Osteoblast (primary cell): ENCODE data around the gene ALG14. TPM values are rescaled to one million over a fixed set of nuclear protein-coding genes. Genes with fewer than 3 reads are reported as not detected.

Experiments
- DNase-seq: peaks from one replicate; pipeline ENCODE4 v3.0.0; 2011; ENCODE audit warnings: low spot score, mixed read lengths; ENCODE audit not compliant: insufficient read length; ENCODE audit errors: missing footprints
- H2AFZ ChIP-seq: 2 replicates; pipeline ENCODE4 v1.6.0; 2011; ENCODE audit warnings: mild to moderate bottlenecking, low read length
- H3K27ac ChIP-seq: 2 replicates; pipeline ENCODE4 v1.5.1; 2011; ENCODE audit warnings: mild to moderate bottlenecking, low read depth, low read length, moderate library complexity
- H3K27me3 ChIP-seq: 2 replicates; pipeline ENCODE4 v1.6.0; 2012; ENCODE audit warnings: mild to moderate bottlenecking, control low read depth, inconsistent platforms, low read length, moderate library complexity; ENCODE audit not compliant: insufficient read depth
- H3K36me3 ChIP-seq: 2 replicates; pipeline ENCODE4 v1.5.1; 2011; ENCODE audit warnings: mild to moderate bottlenecking, low read length, control low read depth, moderate library complexity; ENCODE audit not compliant: insufficient read depth
- H3K4me1 ChIP-seq: 2 replicates; pipeline ENCODE4 v1.5.1; 2011; ENCODE audit warnings: mild to moderate bottlenecking, low read length, control low read depth, moderate library complexity; ENCODE audit not compliant: insufficient read depth
- H3K4me2 ChIP-seq: 2 replicates; pipeline ENCODE4 v1.6.0; 2011; ENCODE audit warnings: mild to moderate bottlenecking, low read length; ENCODE audit not compliant: insufficient read depth
- H3K4me3 ChIP-seq: fragments of 200-600 bp; sonication (generic); 3 replicates; pipeline ENCODE4 v1.5.1; 2012; ENCODE audit warnings: mild to moderate bottlenecking, low read length, inconsistent platforms; ENCODE audit not compliant: insufficient read depth
- H3K79me2 ChIP-seq: 2 replicates; pipeline ENCODE4 v1.6.0; 2012; ENCODE audit warnings: mild to moderate bottlenecking, low read length, control low read depth, inconsistent platforms; ENCODE audit not compliant: insufficient read depth
- H3K9me3 ChIP-seq: 2 replicates; pipeline ENCODE4 v1.5.1; 2011; ENCODE audit warnings: low read depth, low read length, control low read depth
- H4K20me1 ChIP-seq: 2 replicates; pipeline ENCODE4 v1.6.0; 2012; ENCODE audit warnings: mild to moderate bottlenecking, low read length, control low read depth; ENCODE audit not compliant: insufficient read depth
- CTCF ChIP-seq: IDR thresholded peaks from 2 replicates; pipeline ENCODE4 v1.5.1; 2011; ENCODE audit warnings: mild to moderate bottlenecking, low read depth, low read length, moderate library complexity; ENCODE audit errors: extremely low read depth
- total RNA-seq: library from RNA; depleted of rRNA; stranded (reverse); fragments of >200 nt; gene quantifications from 2 replicates; pipeline ENCODE4 v1.2.3, GENCODE V29; 2012

ALG14 gene
- total RNA-seq, 1 donor: 1.4 TPM

GRCh38 chr1:94953107-94953506, 119.6 kb downstream of the ALG14 start:
- no peaks in the 10 kb centered on the region for H3K36me3 ChIP-seq
- no peaks in the 10 kb centered on the region for H3K9me3 ChIP-seq
- H4K20me1 ChIP-seq: no peaks in the 10 kb centered on the region
- no peaks in the 10 kb centered on the region for H3K27me3 ChIP-seq
- no peak overlapping the region for H3K4me2 ChIP-seq
- peaks cover 16% of the 10 kb centered on the region for H3K4me1 ChIP-seq
- H3K27ac ChIP-seq: no peak overlapping the region
- no peak overlapping the region for H3K4me3 ChIP-seq
- TF ChIP-seq CTCF: no peak
- no peak overlapping the region for H2AFZ ChIP-seq
- no peak for DNase-seq
- no peaks in the 10 kb centered on the region for H3K79me2 ChIP-seq

- Histone ChIP-seq H3K27me3 (no peaks in the 10 kb centered on the region), H3K36me3 (no peaks in the 10 kb centered on the region), H3K4me1 (peaks cover 16% of the 10 kb centered on the region), H3K4me2 (no peak overlapping the region), H2AFZ (no peak overlapping the region), H3K4me3 (no peak overlapping the region), H3K9me3 (no peaks in the 10 kb centered on the region), H4K20me1 (no peaks in the 10 kb centered on the region), H3K27ac (no peak overlapping the region), H3K79me2 (no peaks in the 10 kb centered on the region)
- DNase-seq: no peak
- no peak for TF ChIP-seq CTCF
These were observed 120.2 kb downstream of the ALG14 start for GRCh38 chr1:94952539-94952938.

GRCh38 chr1:94951509-94952208, 121.1 kb downstream of the ALG14 start:
- Histone ChIP-seq H3K9me3 (no peaks in the 10 kb centered on the region), H3K27ac (no peak overlapping the region), H3K4me1 (peaks cover 24% of the 10 kb centered on the region), H3K4me3 (no peak overlapping the region), H3K36me3 (no peaks in the 10 kb centered on the region), H3K79me2 (no peaks in the 10 kb centered on the region), H3K4me2 (no peak overlapping the region), H2AFZ (no peak overlapping the region), H3K27me3 (no peaks in the 10 kb centered on the region), H4K20me1 (no peaks in the 10 kb centered on the region)
- no peak for DNase-seq
- TF ChIP-seq CTCF: no peak

- H3K36me3 ChIP-seq: no peaks in the 10 kb centered on the region
These were observed 121.7 kb downstream of the ALG14 start for GRCh38 chr1:94951046-94951445.

More at GRCh38 chr1:94951046-94951445, 121.7 kb downstream of the ALG14 start:
- Histone ChIP-seq H3K4me1 (peaks cover 24% of the 10 kb centered on the region), H3K79me2 (no peaks in the 10 kb centered on the region), H3K9me3 (no peaks in the 10 kb centered on the region), H3K4me2 (no peak overlapping the region), H3K4me3 (no peak overlapping the region), H2AFZ (no peak overlapping the region), H3K27ac (no peak overlapping the region), H3K27me3 (no peaks in the 10 kb centered on the region), H4K20me1 (no peaks in the 10 kb centered on the region)
- no peak for TF ChIP-seq CTCF
- no peak for DNase-seq
